ENCODE results near the gene OGFOD1.

DNA sequence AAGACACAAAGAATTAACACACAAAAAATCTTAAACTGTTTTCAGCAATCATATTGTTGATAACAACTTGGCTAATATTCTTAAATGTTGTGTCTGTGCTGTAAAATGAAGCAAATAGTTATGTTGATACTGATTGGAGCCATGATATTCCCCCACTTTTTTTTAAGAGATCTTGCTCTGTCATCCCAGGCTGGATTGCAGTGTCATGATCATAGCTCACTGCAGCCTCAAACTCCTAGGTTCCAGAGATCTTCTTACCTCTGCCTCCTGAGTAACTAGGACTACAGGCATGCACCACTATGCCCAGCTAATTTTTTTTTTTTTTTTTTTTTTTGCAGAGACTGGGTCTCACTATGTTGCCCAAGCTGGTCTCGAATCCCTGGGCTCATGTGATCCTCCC is 42.5 kb downstream of the OGFOD1 start:
- TF ChIP-seq, protein P1, sequence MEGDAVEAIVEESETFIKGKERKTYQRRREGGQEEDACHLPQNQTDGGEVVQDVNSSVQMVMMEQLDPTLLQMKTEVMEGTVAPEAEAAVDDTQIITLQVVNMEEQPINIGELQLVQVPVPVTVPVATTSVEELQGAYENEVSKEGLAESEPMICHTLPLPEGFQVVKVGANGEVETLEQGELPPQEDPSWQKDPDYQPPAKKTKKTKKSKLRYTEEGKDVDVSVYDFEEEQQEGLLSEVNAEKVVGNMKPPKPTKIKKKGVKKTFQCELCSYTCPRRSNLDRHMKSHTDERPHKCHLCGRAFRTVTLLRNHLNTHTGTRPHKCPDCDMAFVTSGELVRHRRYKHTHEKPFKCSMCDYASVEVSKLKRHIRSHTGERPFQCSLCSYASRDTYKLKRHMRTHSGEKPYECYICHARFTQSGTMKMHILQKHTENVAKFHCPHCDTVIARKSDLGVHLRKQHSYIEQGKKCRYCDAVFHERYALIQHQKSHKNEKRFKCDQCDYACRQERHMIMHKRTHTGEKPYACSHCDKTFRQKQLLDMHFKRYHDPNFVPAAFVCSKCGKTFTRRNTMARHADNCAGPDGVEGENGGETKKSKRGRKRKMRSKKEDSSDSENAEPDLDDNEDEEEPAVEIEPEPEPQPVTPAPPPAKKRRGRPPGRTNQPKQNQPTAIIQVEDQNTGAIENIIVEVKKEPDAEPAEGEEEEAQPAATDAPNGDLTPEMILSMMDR (optimal IDR thresholded peaks at IDR 0.05 in 1 of 3, IDR thresholded peaks at IDR 0.05 in 1 of 3, conservative IDR thresholded peaks at IDR 0.05 in 1 of 3; ENCODE audit: extremely low read depth in 1 of 3, insufficient read depth in 2 of 3, low read length in 3 of 3), result no peak
- TF ChIP-seq EZH2 (IDR thresholded peaks at IDR 0.05; ENCODE audit: low read length), result no peak
